Neural progenitor cell (in vitro differentiated cells): Measurements from ENCODE around the gene C16orf86.

ENCODE experiments used
- EZH2 ChIP-seq: fragments of 200-600 bp; sonication (generic); IDR thresholded peaks from 2 replicates; pipeline ENCODE4 v1.6.1; 2017; ENCODE audit warnings: antibody characterized with exemption, mild to moderate bottlenecking, moderate library complexity
- TF ChIP-seq, protein P1 (sequence below): fragments of 200-600 bp; sonication (generic); IDR thresholded peaks from 2 replicates; pipeline ENCODE4 v1.5.1; 2017; ENCODE audit warnings: antibody characterized with exemption, mild to moderate bottlenecking

DNA sequence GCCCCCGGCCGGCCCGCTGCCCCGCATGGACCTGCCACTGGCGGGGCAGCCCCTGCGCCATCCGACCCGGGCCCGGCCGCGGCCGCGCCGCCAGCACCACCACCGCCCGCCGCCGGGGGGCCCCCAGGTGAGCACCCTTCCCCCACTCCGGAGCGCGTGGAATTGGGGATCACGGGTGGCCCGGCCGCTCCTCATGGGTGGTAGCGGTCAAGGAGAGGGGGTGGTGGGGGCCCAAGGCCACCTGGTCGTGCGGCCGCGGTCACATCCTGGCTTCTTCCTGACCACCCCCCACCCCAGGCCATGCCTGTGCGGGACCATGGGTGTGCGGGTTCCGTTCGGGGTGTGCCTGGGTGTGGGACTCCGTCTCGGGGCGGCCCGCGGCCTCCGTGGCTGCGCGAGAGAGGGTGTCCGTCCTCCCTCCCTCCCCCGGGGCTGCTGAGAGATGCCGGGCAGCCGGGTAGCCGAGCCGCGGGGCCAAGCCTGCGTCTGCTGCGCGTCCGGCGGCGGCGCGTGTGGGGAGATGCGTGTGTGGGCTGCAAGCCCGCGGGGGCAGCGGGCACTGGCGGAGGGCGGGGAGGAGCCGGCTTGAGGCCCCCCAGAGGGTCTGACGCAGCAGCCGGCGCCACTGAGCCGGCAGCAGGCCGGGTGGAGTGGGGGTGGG lies 13.4 kb upstream of the C16orf86 start:
- TF ChIP-seq, protein P1, sequence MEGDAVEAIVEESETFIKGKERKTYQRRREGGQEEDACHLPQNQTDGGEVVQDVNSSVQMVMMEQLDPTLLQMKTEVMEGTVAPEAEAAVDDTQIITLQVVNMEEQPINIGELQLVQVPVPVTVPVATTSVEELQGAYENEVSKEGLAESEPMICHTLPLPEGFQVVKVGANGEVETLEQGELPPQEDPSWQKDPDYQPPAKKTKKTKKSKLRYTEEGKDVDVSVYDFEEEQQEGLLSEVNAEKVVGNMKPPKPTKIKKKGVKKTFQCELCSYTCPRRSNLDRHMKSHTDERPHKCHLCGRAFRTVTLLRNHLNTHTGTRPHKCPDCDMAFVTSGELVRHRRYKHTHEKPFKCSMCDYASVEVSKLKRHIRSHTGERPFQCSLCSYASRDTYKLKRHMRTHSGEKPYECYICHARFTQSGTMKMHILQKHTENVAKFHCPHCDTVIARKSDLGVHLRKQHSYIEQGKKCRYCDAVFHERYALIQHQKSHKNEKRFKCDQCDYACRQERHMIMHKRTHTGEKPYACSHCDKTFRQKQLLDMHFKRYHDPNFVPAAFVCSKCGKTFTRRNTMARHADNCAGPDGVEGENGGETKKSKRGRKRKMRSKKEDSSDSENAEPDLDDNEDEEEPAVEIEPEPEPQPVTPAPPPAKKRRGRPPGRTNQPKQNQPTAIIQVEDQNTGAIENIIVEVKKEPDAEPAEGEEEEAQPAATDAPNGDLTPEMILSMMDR = peak; percentile 40
- peak; percentile 78 for TF ChIP-seq EZH2
